ENCODE data around the gene TEX35. TPM values are rescaled to one million over a fixed set of nuclear protein-coding genes. Genes with fewer than 3 reads are reported as not detected.

Gene TEX35
- total and polyA plus RNA-seq, 2 experiments from 2014 or later = not detected

DNA sequence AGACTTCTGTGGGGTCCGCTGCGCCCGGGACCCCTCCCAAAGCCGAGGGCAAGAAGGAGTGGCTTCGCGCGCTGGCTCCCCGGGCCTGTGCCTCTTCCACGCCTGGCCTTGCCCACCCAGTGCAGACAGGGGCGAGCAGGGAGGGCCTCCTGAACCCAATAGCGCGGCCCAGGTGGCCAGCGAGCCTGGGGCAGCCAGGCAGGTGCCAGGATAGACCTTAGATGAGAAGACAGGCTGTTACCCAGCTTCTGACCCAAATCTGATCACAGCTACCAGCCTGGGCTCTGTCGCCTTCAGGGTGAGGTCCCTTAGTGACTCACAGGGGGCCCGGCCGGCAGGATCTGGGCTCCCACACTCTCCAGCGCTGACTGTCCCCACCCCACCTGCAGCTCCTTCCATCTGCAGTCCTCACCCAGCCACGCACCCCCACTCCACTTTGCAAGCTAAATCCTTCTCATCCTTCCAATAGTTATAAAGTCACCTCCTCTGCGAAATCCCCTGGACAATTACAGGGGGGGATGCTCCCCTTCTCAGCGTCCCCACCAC lies 25.8 kb upstream of the TEX35 start:
- H3K36me3 ChIP-seq (ENCODE audit: low read depth) = no peaks in the 10 kb centered on the region
- no peaks in the 10 kb centered on the region for H4K20me1 ChIP-seq (ENCODE audit: insufficient read depth)
- 37 to 45% methylated on average over 16 to 17 of the region's 20 CpGs for WGBS, 2 experiments (ENCODE audit: low coverage in 1 of 2, low lambda C conversion rate in 2 of 2, missing lambda C conversion rate in 2 of 2)
- no peaks in the 10 kb centered on the region for H3K27me3 ChIP-seq (replicated peaks; ENCODE audit: insufficient read depth)
- H3K9me2 ChIP-seq (ENCODE audit: insufficient read depth) = no peaks in the 10 kb centered on the region
- no peak overlapping the region for H3K9ac ChIP-seq
- DNase-seq = peak; percentile 16
- H3K79me2 ChIP-seq (ENCODE audit: insufficient read depth) = no peaks in the 10 kb centered on the region
- no peaks in the 10 kb centered on the region for H3K4me1 ChIP-seq (ENCODE audit: insufficient read depth)
- no peaks in the 10 kb centered on the region for H3K9me3 ChIP-seq (ENCODE audit: low read depth)
- H3F3A ChIP-seq (ENCODE audit: insufficient read depth) = peaks cover 15% of the 10 kb centered on the region
- no peak overlapping the region for H3K4me3 ChIP-seq
- H3K27ac ChIP-seq = no peak overlapping the region
- in situ Hi-C loops (cut with MboI) = no loop called here
- TF ChIP-seq EZH2 (IDR thresholded peaks at IDR 0.05; ENCODE audit: insufficient read depth, poor library complexity, severe bottlenecking) (no peak), EZH2phosphoT487 (IDR thresholded peaks at IDR 0.05; ENCODE audit: insufficient read depth, low read depth) (no peak)
- peak overlapping the region; percentile 65; the same call in 1 of the 2 replicates for H2AFZ ChIP-seq
- peak overlapping the region; percentile 48 for H3K4me2 ChIP-seq (ENCODE audit: unreplicated experiment)

DNA sequence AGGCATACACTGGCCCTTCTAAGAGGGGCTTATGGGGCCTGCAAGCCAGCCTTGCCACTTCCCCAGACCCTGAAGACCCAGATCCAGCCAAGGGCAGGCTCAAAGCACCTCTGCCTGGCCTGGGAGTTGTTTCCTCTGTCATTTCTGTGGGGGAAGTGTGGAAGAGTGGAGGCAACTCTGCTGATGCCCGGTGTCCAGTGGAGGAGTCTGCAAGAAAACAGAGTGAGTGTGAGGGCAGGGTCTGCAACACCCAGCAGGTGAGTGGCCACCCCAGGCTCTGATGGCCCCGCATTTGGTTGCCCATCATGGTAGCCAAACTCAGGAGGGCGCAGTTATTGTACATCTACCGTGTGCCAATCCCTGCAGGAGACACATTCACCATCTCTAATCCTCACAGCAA lies 24.5 kb upstream of the TEX35 start:
- H2AFZ ChIP-seq = no peak overlapping the region
- H3K4me1 ChIP-seq (ENCODE audit: insufficient read depth) = no peaks in the 10 kb centered on the region
- WGBS, 2 experiments (ENCODE audit: low coverage in 1 of 2, low lambda C conversion rate in 2 of 2, missing lambda C conversion rate in 2 of 2) = 89 to 93% methylated on average over 4 of the region's 4 CpGs
- peaks cover 13% of the 10 kb centered on the region for H3F3A ChIP-seq (ENCODE audit: insufficient read depth)
- H4K20me1 ChIP-seq (ENCODE audit: insufficient read depth) = no peaks in the 10 kb centered on the region
- no peak overlapping the region for H3K4me3 ChIP-seq
- no peak overlapping the region for H3K4me2 ChIP-seq (ENCODE audit: unreplicated experiment)
- in situ Hi-C loops (cut with MboI) = no loop called here
- H3K79me2 ChIP-seq (ENCODE audit: insufficient read depth) = no peaks in the 10 kb centered on the region
- no peak for TF ChIP-seq EZH2 (IDR thresholded peaks at IDR 0.05; ENCODE audit: insufficient read depth, poor library complexity, severe bottlenecking)
- TF ChIP-seq EZH2phosphoT487 (IDR thresholded peaks at IDR 0.05; ENCODE audit: insufficient read depth, low read depth) = no peak
- no peak overlapping the region for H3K27ac ChIP-seq
- H3K9me2 ChIP-seq (ENCODE audit: insufficient read depth) = no peaks in the 10 kb centered on the region
- H3K9me3 ChIP-seq (ENCODE audit: low read depth) = no peaks in the 10 kb centered on the region
- no peaks in the 10 kb centered on the region for H3K36me3 ChIP-seq (ENCODE audit: low read depth)
- no peak overlapping the region for H3K9ac ChIP-seq
- no peaks in the 10 kb centered on the region for H3K27me3 ChIP-seq (replicated peaks; ENCODE audit: insufficient read depth)
- DNase-seq = no peak

DNA sequence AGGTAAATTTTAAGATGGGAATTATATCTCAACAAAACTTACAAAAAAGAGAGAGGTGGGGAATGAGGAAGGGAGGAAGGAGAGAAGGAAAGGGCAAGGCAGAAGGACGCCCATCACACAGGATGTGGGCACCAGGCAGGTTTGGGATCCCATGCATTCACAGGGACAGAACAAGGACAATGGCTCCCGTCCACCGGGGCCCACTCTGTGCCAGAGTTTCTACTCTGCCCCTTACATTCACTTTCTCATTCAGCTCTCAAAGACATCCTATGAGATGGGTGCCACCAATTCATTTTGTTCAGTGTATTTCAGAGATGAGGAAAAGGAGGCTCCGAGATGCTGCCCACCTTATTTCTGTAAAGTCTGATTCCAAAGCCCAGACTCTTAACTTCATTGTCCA lies 23.5 kb upstream of the TEX35 start:
- TF ChIP-seq EZH2 (IDR thresholded peaks at IDR 0.05; ENCODE audit: insufficient read depth, poor library complexity, severe bottlenecking) (no peak), EZH2phosphoT487 (IDR thresholded peaks at IDR 0.05; ENCODE audit: insufficient read depth, low read depth) (no peak)
- Histone ChIP-seq H3K9me2 (ENCODE audit: insufficient read depth) (no peaks in the 10 kb centered on the region), H3F3A (ENCODE audit: insufficient read depth) (peaks cover 6% of the 10 kb centered on the region), H2AFZ (no peak overlapping the region), H3K4me1 (ENCODE audit: insufficient read depth) (no peaks in the 10 kb centered on the region), H3K79me2 (ENCODE audit: insufficient read depth) (no peaks in the 10 kb centered on the region), H3K9ac (no peak overlapping the region), H3K27me3 (replicated peaks; ENCODE audit: insufficient read depth) (no peaks in the 10 kb centered on the region), H3K4me3 (no peak overlapping the region), H4K20me1 (ENCODE audit: insufficient read depth) (no peaks in the 10 kb centered on the region), H3K27ac (no peak overlapping the region), H3K9me3 (ENCODE audit: low read depth) (no peaks in the 10 kb centered on the region), H3K4me2 (ENCODE audit: unreplicated experiment) (no peak overlapping the region), H3K36me3 (ENCODE audit: low read depth) (no peaks in the 10 kb centered on the region)
- DNase-seq = no peak
- 94% methylated on average over 4 of the region's 4 CpGs for WGBS, 2 experiments (ENCODE audit: low coverage in 1 of 2, low lambda C conversion rate in 2 of 2, missing lambda C conversion rate in 2 of 2)
- in situ Hi-C loops (cut with MboI) = no loop called here

DNA sequence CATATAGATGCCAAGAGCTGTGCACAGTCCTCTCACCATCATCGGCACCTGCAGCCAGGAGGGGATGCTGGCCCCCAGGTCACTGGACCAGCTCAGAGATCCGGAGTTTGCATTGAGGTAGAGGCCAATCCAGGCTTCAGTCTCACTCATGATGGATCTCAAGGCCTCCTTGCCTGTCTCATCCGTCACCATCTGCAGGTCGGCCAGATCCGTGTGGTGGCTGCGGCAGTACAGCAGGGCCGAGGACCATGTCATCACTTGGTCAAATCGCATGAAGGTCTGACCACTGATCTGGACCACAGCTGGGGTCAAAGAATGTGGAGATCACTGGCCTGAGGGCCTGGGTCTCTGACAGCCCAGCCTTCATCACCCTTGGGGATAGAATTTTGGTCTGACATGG lies 22.8 kb upstream of the TEX35 start:
- TF ChIP-seq EZH2phosphoT487 (IDR thresholded peaks at IDR 0.05; ENCODE audit: insufficient read depth, low read depth) (no peak), EZH2 (IDR thresholded peaks at IDR 0.05; ENCODE audit: insufficient read depth, poor library complexity, severe bottlenecking) (no peak)
- Histone ChIP-seq H3K9ac (no peak overlapping the region), H3K27ac (no peak overlapping the region), H4K20me1 (ENCODE audit: insufficient read depth) (no peaks in the 10 kb centered on the region), H2AFZ (no peak overlapping the region), H3K4me2 (ENCODE audit: unreplicated experiment) (no peak overlapping the region), H3K36me3 (ENCODE audit: low read depth) (no peaks in the 10 kb centered on the region), H3F3A (ENCODE audit: insufficient read depth) (peaks cover 6% of the 10 kb centered on the region; the same call in 1 of the 2 replicates), H3K9me2 (ENCODE audit: insufficient read depth) (no peaks in the 10 kb centered on the region), H3K9me3 (ENCODE audit: low read depth) (no peaks in the 10 kb centered on the region), H3K79me2 (ENCODE audit: insufficient read depth) (no peaks in the 10 kb centered on the region), H3K4me3 (no peak overlapping the region), H3K27me3 (replicated peaks; ENCODE audit: insufficient read depth) (no peaks in the 10 kb centered on the region), H3K4me1 (ENCODE audit: insufficient read depth) (no peaks in the 10 kb centered on the region)
- in situ Hi-C loops (cut with MboI) = loop anchor here (10.0 kb wide), 1 partner anchor 185 kb away; no protein-coding TSS in a partner anchor
- 81 to 86% methylated on average over 8 of the region's 8 CpGs for WGBS, 2 experiments (ENCODE audit: low coverage in 1 of 2, low lambda C conversion rate in 2 of 2, missing lambda C conversion rate in 2 of 2)
- no peak for DNase-seq

All from GM23248 (cell line).